Transverse colon (tissue), 4 donors: ENCODE data around the gene ADGRB2. TPM values are rescaled to one million over a fixed set of nuclear protein-coding genes. Genes with fewer than 3 reads are reported as not detected.
A peak's percentile ranks its signal among the peaks of the same experiment; 100 is the strongest.
"Not testable (repeated sequence)": the region's sequence is repeated elsewhere in the genome, so short reads cannot be mapped to it uniquely, and the experiment has no call there.

Source experiments
- DNase-seq: peaks from one replicate; pipeline ENCODE4 v3.0.0-alpha.2; 2019
- H3K27ac ChIP-seq, 4 donors: fragments of 200-600 bp; sonication (generic); 2 replicates each; pipeline ENCODE4 v1.5.1; 2016 to 2018; ENCODE audit warnings: inconsistent platforms in 4 of 4
- H3K27me3 ChIP-seq: fragments of 200-600 bp; sonication (generic); 2 replicates; pipeline ENCODE4 v1.5.1; 2017; ENCODE audit warnings: inconsistent platforms
- H3K36me3 ChIP-seq, 4 donors: fragments of 200-600 bp; sonication (generic); 2 replicates each; pipeline ENCODE4 v1.5.1; 2017 to 2019; ENCODE audit warnings: inconsistent platforms in 4 of 4
- H3K4me1 ChIP-seq, 4 donors: fragments of 200-600 bp; sonication (generic); 2 replicates each; pipeline ENCODE4 v1.5.1; 2017 to 2020; ENCODE audit warnings: inconsistent platforms in 4 of 4
- H3K4me3 ChIP-seq, 4 donors: fragments of 200-600 bp; sonication (generic); 1 replicate in 1 of 4; 2 replicates in 3 of 4; pipeline versions ENCODE4 v1.5.1 to v1.6.1; 2017 to 2019; ENCODE audit warnings: inconsistent platforms in 4 of 4
- H3K9me3 ChIP-seq, 2 donors: fragments of 200-600 bp; sonication (generic); 2 replicates each; pipeline ENCODE4 v1.5.1; 2017 to 2019; ENCODE audit warnings: inconsistent platforms in 2 of 2
- CTCF ChIP-seq, 5 experiments: fragments of 200-600 bp in 3 of 5; fragments of 450-650 bp in 2 of 5; sonication (generic) in 3 of 5; IDR thresholded peaks; 1 replicate in 2 of 5; 2 replicates in 3 of 5; pipeline ENCODE4 v1.5.1; 2016 to 2017; ENCODE audit warnings: antibody characterized with exemption in 5 of 5, inconsistent platforms in 3 of 5, mild to moderate bottlenecking in 2 of 5, moderate library complexity in 1 of 5
- EP300 ChIP-seq: sonication (generic); formaldehyde crosslinking; IDR thresholded peaks from one replicate; pipeline ENCODE4 v1.6.1; 2017; ENCODE audit warnings: antibody characterized with exemption, low read depth
- POLR2A ChIP-seq: fragments of 450-650 bp; IDR thresholded peaks from one replicate; pipeline ENCODE4 v1.6.1; 2016; ENCODE audit warnings: antibody characterized with exemption, mild to moderate bottlenecking, moderate library complexity
- POLR2AphosphoS5 ChIP-seq, 3 donors: sonication (generic); formaldehyde crosslinking; IDR thresholded peaks; one replicate each; pipeline ENCODE4 v1.6.1; 2016; ENCODE audit warnings: antibody characterized with exemption in 3 of 3
- WGBS, 2 donors: methylation state at CpG; one replicate each; pipeline ENCODE4 v1.1.5; 2018; ENCODE audit warnings: low coverage in 1 of 2; 5-methylcytosine and 5-hydroxymethylcytosine counted together
- in situ Hi-C, 4 donors: fragments of 200-750 bp; cut with MboI; loops; one replicate each; pipeline versions ENCODE4 v1.15.0 to v1.15.1; 2017; ENCODE audit warnings: low sequenced_read_pairs in 3 of 4, low pct_ligation_motif_present in 1 of 4, low pct_unique_long_range_greater_than_20kb in 1 of 4
- intact Hi-C: fragments of 100-400 bp; cut with DNase I; formaldehyde crosslinking; loops from one replicate; pipeline ENCODE4 v1.15.1; 2023; ENCODE audit warnings: low total_unique reads
- total RNA-seq, 4 donors: library from RNA; depleted of rRNA; stranded (reverse); fragments of >200 nt; gene quantifications; one replicate each; pipeline ENCODE4 v1.1.0, GENCODE V29; 2016

The ADGRB2 gene
- total RNA-seq, 4 donors from 2014 or later, result 0.55 to 4.2 (median 1.1) TPM; not detected in 1

- 1% methylated on average over 19 of the region's 39 CpGs; no CpG with 5 or more reads in 1 of the 2 donors for WGBS, 2 donors
- peak; percentile 19 to 31 (median 21) for TF ChIP-seq CTCF (IDR thresholded peaks at IDR 0.05)
- TF ChIP-seq POLR2AphosphoS5 (IDR thresholded peaks at IDR 0.05), result peak in 2 of 3 donors; percentile 24 to 32
- TF ChIP-seq EP300, result no peak
- no peak for TF ChIP-seq POLR2A
- in situ Hi-C loops, result no loop called here
- Histone ChIP-seq H3K36me3 (no peaks in the 10 kb centered on the region), H3K27ac (peak overlapping the region; percentile 82 to 92 (median 88)), H3K27me3 (peaks cover 8% of the 10 kb centered on the region), H3K4me3 (peak overlapping the region in 3 of 4 donors; percentile 20 to 39 (median 26)), H3K9me3 (no peaks in the 10 kb centered on the region), H3K4me1 (peaks cover 15 to 43% (median 35%) of the 10 kb centered on the region in 4 donors)
- DNase-seq, result peak; percentile 70
- intact Hi-C loops, result loop anchor here (5.0 kb wide), 1 partner anchor 47 kb away; no protein-coding TSS in a partner anchor
These were observed 49.6 kb downstream of the ADGRB2 start for GRCh38 chr1:31714442-31715086.

- Histone ChIP-seq H3K36me3 (no peaks in the 10 kb centered on the region), H3K4me1 (peaks cover 15 to 43% (median 35%) of the 10 kb centered on the region in 4 donors), H3K4me3 (no peak overlapping the region), H3K27ac (peak overlapping the region; percentile 82 to 92 (median 88)), H3K9me3 (no peaks in the 10 kb centered on the region), H3K27me3 (peaks cover 4% of the 10 kb centered on the region)
- TF ChIP-seq POLR2AphosphoS5 (IDR thresholded peaks at IDR 0.05), result peak in 2 of 3 donors; percentile 21 to 27
- no peak for TF ChIP-seq EP300
- in situ Hi-C loops (no loop called here), intact Hi-C loops (no loop called here)
- peak; percentile 66 for DNase-seq
- 33% methylated on average over 1 of the region's 1 CpG; no CpG with 5 or more reads in 1 of the 2 donors for WGBS, 2 donors
These were observed 51.5 kb downstream of the ADGRB2 start for GRCh38 chr1:31712630-31713029.

- peaks cover 15 to 43% (median 35%) of the 10 kb centered on the region in 4 donors for H3K4me1 ChIP-seq
- H3K36me3 ChIP-seq, result no peaks in the 10 kb centered on the region
- peak overlapping the region; percentile 82 to 92 (median 88) for H3K27ac ChIP-seq
- peaks cover 4% of the 10 kb centered on the region for H3K27me3 ChIP-seq
- no peak overlapping the region for H3K4me3 ChIP-seq
- TF ChIP-seq POLR2AphosphoS5 (IDR thresholded peaks at IDR 0.05) (no peak), EP300 (no peak), POLR2A (no peak), CTCF (IDR thresholded peaks at IDR 0.05) (no peak)
- 55% methylated on average over 3 to 4 of the region's 4 CpGs for WGBS, 2 donors
- no peak for DNase-seq
- H3K9me3 ChIP-seq, result no peaks in the 10 kb centered on the region
- intact Hi-C loops (no loop called here), in situ Hi-C loops (no loop called here)
These were observed 52.1 kb downstream of the ADGRB2 start for GRCh38 chr1:31712068-31712467.

GRCh38 chr1:31708324-31708723 is 55.8 kb downstream of the ADGRB2 start:
- DNase-seq, result no peak
- WGBS, 2 donors, result 77% methylated on average over 11 of the region's 11 CpGs; no CpG with 5 or more reads in 1 of the 2 donors
- in situ Hi-C loops, result no loop called here
- no peak overlapping the region for H3K27ac ChIP-seq
- H3K9me3 ChIP-seq, result no peaks in the 10 kb centered on the region
- peaks cover 13% of the 10 kb centered on the region for H3K27me3 ChIP-seq
- TF ChIP-seq POLR2AphosphoS5 (IDR thresholded peaks at IDR 0.05), result no peak
- no peak for TF ChIP-seq EP300
- H3K4me3 ChIP-seq, result no peak overlapping the region
- no peaks in the 10 kb centered on the region for H3K36me3 ChIP-seq
- intact Hi-C loops, result no loop called here
- peaks cover 24 to 40% (median 31%) of the 10 kb centered on the region in 4 donors for H3K4me1 ChIP-seq

- intact Hi-C loops (no loop called here), in situ Hi-C loops (no loop called here)
- no peak overlapping the region for H3K4me3 ChIP-seq
- H3K27ac ChIP-seq, result no peak overlapping the region
- no peaks in the 10 kb centered on the region for H3K9me3 ChIP-seq
- no peaks in the 10 kb centered on the region for H3K36me3 ChIP-seq
- peaks cover 18 to 34% (median 28%) of the 10 kb centered on the region in 4 donors for H3K4me1 ChIP-seq
- DNase-seq, result no peak
- peaks cover 13% of the 10 kb centered on the region for H3K27me3 ChIP-seq
- WGBS, 2 donors, result 41 to 93% methylated on average over 2 to 5 of the region's 5 CpGs
- TF ChIP-seq POLR2A (no peak), POLR2AphosphoS5 (IDR thresholded peaks at IDR 0.05) (no peak), EP300 (no peak), CTCF (IDR thresholded peaks at IDR 0.05) (no peak)
These were observed 56.4 kb downstream of the ADGRB2 start for GRCh38 chr1:31707711-31708110.

GRCh38 chr1:31707059-31707600 is 57.0 kb downstream of the ADGRB2 start:
- H3K4me1 ChIP-seq, result peaks cover 13 to 34% (median 25%) of the 10 kb centered on the region in 4 donors
- in situ Hi-C loops, H3K36me3 ChIP-seq, H3K9me3 ChIP-seq, H3K27ac ChIP-seq, H3K4me3 ChIP-seq, intact Hi-C loops, DNase-seq: not testable (repeated sequence)
- H3K27me3 ChIP-seq, result peaks cover 13% of the 10 kb centered on the region
- 88 to 100% methylated on average over 1 to 4 of the region's 4 CpGs for WGBS, 2 donors
